Upper lobe of left lung (tissue), 6 donors: ENCODE measurements around the gene MOV10L1. TPM values are rescaled to one million over a fixed set of nuclear protein-coding genes. Genes with fewer than 3 reads are reported as not detected.

Experiments
- ATAC-seq, 2 donors: fragments of 200-7000 bp; cut with Tn5 transposase; one replicate each; pipeline ENCODE4 v1.9.1; 2022; ENCODE audit warnings: mild to moderate bottlenecking in 2 of 2, moderate library complexity in 2 of 2; ENCODE audit not compliant: low FRiP score in 2 of 2
- DNase-seq, 2 donors: peaks; one replicate each; pipeline ENCODE4 v3.0.0-alpha.2; 2019 to 2020
- H3K27ac ChIP-seq, 4 donors: fragments of 200-600 bp; sonication (generic); one replicate each; pipeline ENCODE4 v1.5.1; 2016 to 2019
- H3K27me3 ChIP-seq, 4 donors: fragments of 200-600 bp; sonication (generic); one replicate each; pipeline ENCODE4 v1.5.1; 2017 to 2019
- H3K36me3 ChIP-seq, 4 donors: fragments of 200-600 bp; sonication (generic); one replicate each; pipeline ENCODE4 v1.5.1; 2016 to 2019
- H3K4me1 ChIP-seq, 4 donors: fragments of 200-600 bp; sonication (generic); one replicate each; pipeline ENCODE4 v1.5.1; 2018 to 2019
- H3K4me3 ChIP-seq, 4 donors: fragments of 200-600 bp; sonication (generic); one replicate each; pipeline ENCODE4 v1.5.1; 2017 to 2019; ENCODE audit warnings: mild to moderate bottlenecking in 2 of 4, moderate library complexity in 1 of 4
- H3K9me3 ChIP-seq, 4 donors: fragments of 200-600 bp; sonication (generic); one replicate each; pipeline ENCODE4 v1.5.1; 2018 to 2019
- EP300 ChIP-seq, 4 donors: sonication (generic); formaldehyde crosslinking; IDR thresholded peaks; one replicate each; pipeline ENCODE4 v1.5.1; 2017; ENCODE audit warnings: antibody characterized with exemption in 4 of 4, control low read depth in 2 of 4
- POLR2A ChIP-seq, 4 donors: fragments of 450-650 bp; IDR thresholded peaks; one replicate each; pipeline ENCODE4 v1.5.1; 2016 to 2017; ENCODE audit warnings: antibody characterized with exemption in 4 of 4, mild to moderate bottlenecking in 2 of 4
- POLR2AphosphoS5 ChIP-seq, 2 donors: sonication (generic); formaldehyde crosslinking; IDR thresholded peaks; one replicate each; pipeline ENCODE4 v1.5.1; 2017; ENCODE audit warnings: antibody characterized with exemption in 2 of 2
- WGBS, 2 donors: methylation state at CpG; one replicate each; pipeline ENCODE4 v1.1.5; 2017 to 2018; 5-methylcytosine and 5-hydroxymethylcytosine counted together
- total RNA-seq, 6 donors: library from RNA; depleted of rRNA in 4 of 6; stranded (reverse); fragments of >200 nt in 4 of 6; gene quantifications; one replicate each; pipeline versions ENCODE4 v1.1.0 to v1.2.1, GENCODE V29; 2016 to 2021
- TF ChIP-seq, protein P1 (sequence below), 6 experiments: fragments of 450-650 bp in 4 of 6; fragments of 200-600 bp in 2 of 6; sonication (generic) in 2 of 6; IDR thresholded peaks; one replicate each; pipeline ENCODE4 v1.5.1; 2016 to 2019; ENCODE audit warnings: antibody characterized with exemption in 6 of 6
- donor health status: DM: no; HTN: no; CAD: no; lungs with moderate emphysema.
- donor health status: DM: no; HTN: yes; CAD: no; lungs with severe emphysema.

Gene MOV10L1
- total RNA-seq, 6 donors from 2014 or later, result 0.47 to 3.1 (median 1.8) TPM; not detected in 1

DNA sequence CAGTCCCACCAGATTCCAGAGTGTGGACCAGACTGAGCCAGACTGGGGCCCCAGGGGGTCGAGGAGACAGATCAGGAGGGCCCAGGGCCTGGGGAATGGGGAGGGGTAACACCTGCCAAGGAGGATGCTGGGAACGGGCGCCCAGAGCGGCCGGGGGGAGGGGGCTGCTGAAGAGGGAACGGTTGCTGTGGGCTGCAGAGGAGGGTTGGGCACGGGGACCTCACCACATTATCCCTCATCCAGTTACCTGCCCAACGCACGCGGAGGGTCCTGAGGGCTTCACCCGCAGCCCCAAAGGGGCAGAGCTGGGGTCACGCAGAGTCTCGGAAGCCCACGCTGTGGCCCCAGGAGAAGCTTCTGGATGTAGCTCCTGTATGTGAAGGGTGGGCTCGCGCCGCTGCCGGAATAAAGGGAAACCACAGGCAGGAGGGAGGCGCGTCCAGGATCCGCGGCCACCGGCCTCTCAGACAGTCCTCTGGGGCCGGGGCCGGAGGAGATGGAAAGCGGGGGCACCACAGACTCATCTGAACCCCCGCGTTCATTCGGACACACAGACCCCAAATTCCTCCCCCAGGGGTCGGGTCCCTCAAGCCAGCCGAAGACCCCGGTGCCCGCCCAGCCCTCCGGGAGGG lies 110.1 kb downstream of the MOV10L1 start:
- Histone ChIP-seq H3K4me3 (peak overlapping the region; percentile 66 to 90 (median 84)), H3K27me3 (no peaks in the 10 kb centered on the region), H3K27ac (peak overlapping the region; percentile 80 to 89 (median 85)), H3K9me3 (no peaks in the 10 kb centered on the region), H3K36me3 (peaks cover 0 to 48% (median 26%) of the 10 kb centered on the region in 4 donors), H3K4me1 (peaks cover 15 to 42% (median 23%) of the 10 kb centered on the region in 4 donors)
- TF ChIP-seq POLR2A (IDR thresholded peaks at IDR 0.05) (peak in 1 of 4 donors; percentile 13), POLR2AphosphoS5 (IDR thresholded peaks at IDR 0.05) (no peak)
- peak in 1 of 2 donors; percentile 82 for DNase-seq
- 3 to 8% methylated on average over 17 to 28 of the region's 34 CpGs for WGBS, 2 donors
- peak in 1 of 2 donors; percentile 31 for ATAC-seq

DNA sequence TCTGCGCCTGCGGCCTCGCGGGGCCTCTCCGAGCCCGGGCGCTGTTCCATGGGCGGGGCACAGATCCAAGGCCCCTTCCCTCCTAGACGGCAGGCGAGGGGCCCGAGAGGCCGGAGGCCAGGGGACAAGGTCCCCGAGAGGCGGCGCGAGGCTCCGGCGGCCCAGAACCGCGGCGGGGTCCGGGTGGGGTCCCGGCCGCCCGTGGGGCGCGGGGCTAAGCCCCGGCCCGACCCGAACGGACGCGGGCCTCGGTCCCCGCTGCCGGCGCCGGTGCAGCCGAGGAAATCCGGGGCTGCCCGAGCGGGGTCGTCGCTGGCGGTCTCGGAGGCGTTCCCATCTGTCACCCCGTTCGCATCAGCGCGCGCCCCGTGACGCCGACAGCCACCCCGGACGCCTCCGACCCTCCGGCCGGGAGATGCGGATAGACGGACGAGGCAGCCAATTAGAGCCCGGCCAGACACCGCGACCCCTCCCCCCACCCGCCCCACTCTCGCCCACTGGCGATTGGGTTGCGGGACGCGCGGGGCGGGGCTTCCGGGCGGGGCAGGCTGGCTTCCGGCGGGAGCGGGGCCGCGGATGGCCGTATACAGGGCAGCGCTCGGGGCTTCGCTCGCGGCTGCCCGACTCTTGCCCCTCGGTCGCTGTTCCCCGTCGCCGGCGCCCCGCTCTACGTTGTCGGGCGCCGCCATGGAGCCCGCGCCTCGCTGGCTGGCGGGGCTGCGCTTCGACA lies 110.8 kb downstream of the MOV10L1 start, which contains the start of gene SELENOO:
TSS of gene SELENOO (plus strand) at position 551 of the 730 bp plus-strand sequence. CDS start at position 577, 26 bp downstream.
- H3K9me3 ChIP-seq, result no peaks in the 10 kb centered on the region
- DNase-seq (peak; percentile 91 to 99), ATAC-seq (peak; percentile 90 to 96)
- peak within 1 kb of the TSS; percentile 80 to 89 (median 85) for H3K27ac ChIP-seq
- H3K4me1 ChIP-seq, result peaks cover 15 to 48% (median 23%) of the 10 kb centered on the region in 4 donors
- peak in 3 of 4 donors; percentile 44 to 93 (median 63) for TF ChIP-seq POLR2A (IDR thresholded peaks at IDR 0.05)
- peak; percentile 84 to 90 for TF ChIP-seq POLR2AphosphoS5 (IDR thresholded peaks at IDR 0.05)
- TF ChIP-seq EP300 (IDR thresholded peaks at IDR 0.05), result no peak
- peak within 1 kb of the TSS; percentile 66 to 90 (median 84) for H3K4me3 ChIP-seq
- no peaks in the 10 kb centered on the region for H3K27me3 ChIP-seq
- H3K36me3 ChIP-seq, result peaks cover 0 to 41% (median 22%) of the 10 kb centered on the region in 4 donors
- WGBS, 2 donors, result 0% methylated on average over 8 to 39 of the region's 105 CpGs

DNA sequence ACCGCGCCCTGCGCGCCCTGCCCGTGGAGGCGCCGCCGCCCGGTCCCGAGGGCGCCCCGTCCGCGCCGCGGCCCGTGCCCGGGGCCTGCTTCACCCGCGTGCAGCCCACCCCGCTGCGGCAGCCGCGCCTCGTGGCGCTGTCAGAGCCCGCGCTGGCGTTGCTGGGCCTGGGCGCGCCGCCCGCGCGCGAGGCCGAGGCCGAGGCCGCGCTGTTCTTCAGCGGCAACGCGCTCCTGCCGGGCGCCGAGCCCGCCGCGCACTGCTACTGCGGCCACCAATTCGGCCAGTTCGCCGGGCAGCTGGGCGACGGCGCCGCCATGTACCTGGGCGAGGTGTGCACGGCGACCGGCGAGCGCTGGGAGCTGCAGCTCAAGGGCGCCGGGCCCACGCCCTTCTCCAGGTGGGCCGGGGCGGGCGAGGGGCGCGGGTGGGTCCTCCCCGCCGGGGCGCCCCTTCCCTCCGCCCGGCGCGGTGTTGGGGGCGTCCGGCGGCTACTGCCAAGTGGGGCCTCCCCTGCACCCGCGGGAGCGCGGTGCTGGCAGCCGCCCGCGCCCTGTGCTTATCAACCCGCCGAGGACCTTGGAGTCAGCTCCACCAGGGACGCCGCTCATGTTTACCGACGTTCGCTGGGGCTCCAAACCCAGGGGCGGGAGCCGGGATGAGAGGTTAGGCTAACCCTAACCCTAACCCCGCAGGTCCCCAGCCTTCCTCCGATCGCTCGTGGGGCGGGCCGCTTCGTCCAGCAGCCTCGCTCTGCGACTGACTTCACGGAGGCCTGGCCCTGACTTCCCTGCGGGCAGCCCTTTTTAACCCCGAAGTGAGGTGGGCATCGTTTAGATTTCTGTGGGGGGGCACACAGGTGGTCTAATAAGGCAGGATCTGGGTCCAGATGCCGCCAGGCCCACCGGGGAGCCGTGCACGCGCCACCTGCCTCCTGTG lies 111.7 kb downstream of the MOV10L1 start:
- Histone ChIP-seq H3K27ac (peak overlapping the region; percentile 80 to 89 (median 85)), H3K4me3 (peak overlapping the region; percentile 66 to 90 (median 84)), H3K27me3 (no peaks in the 10 kb centered on the region), H3K9me3 (no peaks in the 10 kb centered on the region), H3K4me1 (peaks cover 17 to 55% (median 25%) of the 10 kb centered on the region in 4 donors), H3K36me3 (peaks cover 1 to 36% (median 22%) of the 10 kb centered on the region in 4 donors)
- TF ChIP-seq, protein P1, sequence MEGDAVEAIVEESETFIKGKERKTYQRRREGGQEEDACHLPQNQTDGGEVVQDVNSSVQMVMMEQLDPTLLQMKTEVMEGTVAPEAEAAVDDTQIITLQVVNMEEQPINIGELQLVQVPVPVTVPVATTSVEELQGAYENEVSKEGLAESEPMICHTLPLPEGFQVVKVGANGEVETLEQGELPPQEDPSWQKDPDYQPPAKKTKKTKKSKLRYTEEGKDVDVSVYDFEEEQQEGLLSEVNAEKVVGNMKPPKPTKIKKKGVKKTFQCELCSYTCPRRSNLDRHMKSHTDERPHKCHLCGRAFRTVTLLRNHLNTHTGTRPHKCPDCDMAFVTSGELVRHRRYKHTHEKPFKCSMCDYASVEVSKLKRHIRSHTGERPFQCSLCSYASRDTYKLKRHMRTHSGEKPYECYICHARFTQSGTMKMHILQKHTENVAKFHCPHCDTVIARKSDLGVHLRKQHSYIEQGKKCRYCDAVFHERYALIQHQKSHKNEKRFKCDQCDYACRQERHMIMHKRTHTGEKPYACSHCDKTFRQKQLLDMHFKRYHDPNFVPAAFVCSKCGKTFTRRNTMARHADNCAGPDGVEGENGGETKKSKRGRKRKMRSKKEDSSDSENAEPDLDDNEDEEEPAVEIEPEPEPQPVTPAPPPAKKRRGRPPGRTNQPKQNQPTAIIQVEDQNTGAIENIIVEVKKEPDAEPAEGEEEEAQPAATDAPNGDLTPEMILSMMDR (IDR thresholded peaks at IDR 0.05), result peak in 2 of 6 experiments; percentile 27 to 35
- no peak for TF ChIP-seq POLR2A (IDR thresholded peaks at IDR 0.05)
- ATAC-seq, result peak in 1 of 2 donors; percentile 42
- WGBS, 2 donors, result 7 to 17% methylated on average over 21 to 40 of the region's 115 CpGs
- peak in 1 of 2 donors; percentile 91 for DNase-seq

DNA sequence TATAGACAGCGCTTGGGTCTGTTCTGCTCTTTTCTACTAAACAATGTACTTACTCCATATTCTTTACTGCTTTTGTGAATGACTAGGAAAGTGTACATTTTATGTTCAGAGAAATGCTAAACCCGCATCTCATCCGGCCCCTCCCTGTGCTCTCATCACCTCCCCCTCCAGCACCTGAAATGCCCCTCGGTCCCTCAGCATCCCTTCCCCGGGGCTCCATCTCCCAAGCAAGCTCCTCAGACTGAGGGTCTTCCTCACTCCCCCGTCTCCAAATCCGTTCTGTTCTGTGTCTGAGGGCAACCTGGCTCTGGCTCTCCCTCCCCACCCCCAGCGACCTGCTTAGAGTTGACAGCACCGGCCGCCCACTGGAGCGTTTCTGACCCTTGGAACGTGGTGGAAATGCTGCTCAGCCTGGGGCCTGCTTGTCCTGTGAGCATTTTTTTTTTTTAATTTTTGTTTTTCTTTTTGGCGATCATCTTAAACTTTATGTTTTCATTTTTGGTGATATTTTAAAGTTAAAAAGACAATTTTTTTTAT lies 112.4 kb downstream of the MOV10L1 start:
- peaks cover 7 to 36% (median 24%) of the 10 kb centered on the region in 4 donors for H3K36me3 ChIP-seq
- H3K27ac ChIP-seq, result no peak overlapping the region
- no peaks in the 10 kb centered on the region for H3K9me3 ChIP-seq
- H3K4me1 ChIP-seq, result peaks cover 24 to 62% (median 31%) of the 10 kb centered on the region in 4 donors
- TF ChIP-seq EP300 (IDR thresholded peaks at IDR 0.05), result no peak
- no peak for TF ChIP-seq POLR2AphosphoS5 (IDR thresholded peaks at IDR 0.05)
- TF ChIP-seq, protein P1 (IDR thresholded peaks at IDR 0.05), result no peak
- 76 to 77% methylated on average over 13 of the region's 13 CpGs for WGBS, 2 donors
- peak in 1 of 2 donors; percentile 22 for DNase-seq
- H3K27me3 ChIP-seq, result no peaks in the 10 kb centered on the region
- peak overlapping the region; percentile 66 to 90 (median 82) for H3K4me3 ChIP-seq
- no peak for ATAC-seq

DNA sequence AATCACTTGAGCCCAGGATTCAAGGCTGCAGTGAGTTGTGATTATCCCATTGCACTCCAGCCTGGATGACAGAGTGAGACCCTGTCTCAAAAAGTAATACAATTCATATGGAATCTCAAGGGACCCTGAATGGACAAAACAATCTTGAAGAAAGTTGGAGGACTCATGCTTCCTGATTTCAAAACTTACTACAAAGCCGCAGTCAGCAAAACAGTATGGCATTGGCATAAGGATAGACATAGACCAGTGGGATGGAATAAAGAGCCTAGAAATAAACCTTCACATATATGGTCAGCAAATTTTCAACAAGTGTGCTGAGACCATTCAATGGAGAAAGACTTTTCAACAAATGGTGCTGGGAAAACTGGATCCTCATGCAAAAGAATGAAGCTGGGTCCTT lies 113.5 kb downstream of the MOV10L1 start:
- Histone ChIP-seq H3K27ac (no peak overlapping the region), H3K36me3 (peaks cover 7 to 33% (median 19%) of the 10 kb centered on the region in 4 donors), H3K4me1 (peaks cover 27 to 69% (median 35%) of the 10 kb centered on the region in 4 donors), H3K27me3 (no peaks in the 10 kb centered on the region), H3K4me3 (no peak overlapping the region), H3K9me3 (no peaks in the 10 kb centered on the region)
- ATAC-seq (no peak), DNase-seq (no peak)
- WGBS, 2 donors, result 91 to 94% methylated on average over 1 of the region's 1 CpG
- TF ChIP-seq POLR2AphosphoS5 (IDR thresholded peaks at IDR 0.05) (no peak), EP300 (IDR thresholded peaks at IDR 0.05) (no peak), POLR2A (IDR thresholded peaks at IDR 0.05) (no peak)
